GM18499 (cell line): ENCODE data around the gene EML6.
"Not testable (repeated sequence)": the region's sequence is repeated elsewhere in the genome, so short reads cannot be mapped to it uniquely, and the experiment has no call there.

ENCODE experiments used
- ATAC-seq: cut with Tn5 transposase; IDR thresholded peaks from one replicate; pipeline ENCODE4 v1.9.1; 2021; ENCODE audit warnings: moderate number of reproducible peaks; ENCODE audit not compliant: insufficient read depth, unreplicated experiment

The EML6 gene

DNA sequence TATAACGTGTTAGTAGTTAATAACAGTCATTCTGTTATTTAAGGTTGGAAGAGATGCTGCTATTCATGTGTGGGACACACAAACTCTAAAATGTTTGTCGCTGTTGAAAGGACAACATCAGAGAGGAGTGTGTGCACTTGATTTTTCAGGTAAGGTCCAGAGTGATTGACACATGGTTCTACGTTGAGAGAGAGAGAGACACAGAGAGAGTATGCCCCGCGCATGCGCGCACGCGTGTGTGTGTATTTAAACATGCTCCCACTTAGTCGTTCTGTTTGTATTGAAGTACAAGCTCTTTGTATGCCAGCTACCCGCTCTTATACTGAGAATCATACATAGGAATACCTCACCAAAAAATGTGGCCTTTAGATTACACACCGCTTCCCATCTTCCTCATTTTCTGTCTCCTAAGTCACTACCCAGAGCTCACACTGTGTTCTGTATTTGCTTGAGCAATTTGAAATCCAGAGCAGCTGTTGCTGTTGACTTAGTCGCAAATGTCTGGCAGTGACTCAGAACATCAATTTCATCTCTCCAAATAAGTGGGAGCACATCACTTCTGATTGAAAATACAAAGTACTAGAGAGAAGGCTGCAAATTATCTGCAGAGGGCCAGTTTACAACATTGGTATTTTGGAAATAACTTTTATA, 148.1 kb downstream of the EML6 start:
- ATAC-seq: no peak

DNA sequence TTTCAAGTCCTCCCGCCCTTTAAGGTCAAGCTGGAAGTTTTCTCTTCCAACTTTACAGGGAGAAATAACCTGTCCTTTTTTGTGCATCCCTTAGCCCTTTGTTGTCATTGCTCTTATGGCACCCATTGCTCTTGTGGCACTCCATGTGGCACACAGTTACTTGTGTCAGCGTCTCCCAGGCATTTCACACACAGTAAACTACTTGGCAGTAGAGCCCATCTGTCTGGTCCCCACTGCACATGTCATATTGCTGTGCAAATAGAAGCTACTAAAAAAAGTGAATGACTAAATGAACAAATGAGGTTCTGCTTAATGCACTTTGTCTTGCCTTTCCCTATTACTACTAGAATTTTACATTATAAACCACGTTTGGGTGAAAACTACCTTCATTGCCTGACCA, 149.3 kb downstream of the EML6 start:
- ATAC-seq: no peak

DNA sequence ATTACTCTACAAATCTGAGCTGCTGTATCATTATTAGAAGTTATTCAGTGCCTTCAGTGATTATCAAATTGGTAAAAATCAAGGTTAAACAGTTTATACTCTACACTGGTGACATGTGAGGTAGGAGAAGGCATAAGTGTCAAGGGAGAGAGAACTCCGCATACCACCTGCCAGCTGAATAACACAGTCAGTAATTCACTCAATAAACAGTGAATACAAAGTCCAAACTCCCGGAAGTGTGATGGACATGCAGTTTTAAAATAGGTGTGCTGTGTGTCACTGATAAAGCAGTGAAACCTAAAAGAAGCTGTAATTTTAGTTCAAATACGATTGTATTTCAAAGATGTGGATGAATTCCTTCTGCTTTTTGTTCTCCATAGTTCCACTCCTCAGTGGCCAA, 149.8 kb downstream of the EML6 start:
- ATAC-seq: not testable (repeated sequence)

DNA sequence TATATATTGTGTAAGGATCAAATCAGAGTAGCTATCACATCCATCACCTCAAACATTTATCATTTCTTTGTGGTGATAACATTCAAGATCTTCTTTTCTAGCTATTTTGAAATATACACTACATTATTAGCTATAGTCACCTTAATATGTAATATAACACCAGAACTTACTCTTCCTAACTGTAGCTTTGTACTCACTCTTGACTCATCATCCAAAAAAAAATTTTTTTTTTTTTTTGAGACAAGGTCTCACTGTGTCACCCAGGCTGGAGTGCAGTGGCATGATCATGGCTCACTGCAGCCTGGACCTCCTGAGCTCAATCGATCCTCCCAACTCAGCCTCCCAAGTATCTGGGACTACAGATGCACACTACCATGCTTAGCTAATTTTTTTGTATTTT, 153.3 kb downstream of the EML6 start:
- no peak for ATAC-seq

DNA sequence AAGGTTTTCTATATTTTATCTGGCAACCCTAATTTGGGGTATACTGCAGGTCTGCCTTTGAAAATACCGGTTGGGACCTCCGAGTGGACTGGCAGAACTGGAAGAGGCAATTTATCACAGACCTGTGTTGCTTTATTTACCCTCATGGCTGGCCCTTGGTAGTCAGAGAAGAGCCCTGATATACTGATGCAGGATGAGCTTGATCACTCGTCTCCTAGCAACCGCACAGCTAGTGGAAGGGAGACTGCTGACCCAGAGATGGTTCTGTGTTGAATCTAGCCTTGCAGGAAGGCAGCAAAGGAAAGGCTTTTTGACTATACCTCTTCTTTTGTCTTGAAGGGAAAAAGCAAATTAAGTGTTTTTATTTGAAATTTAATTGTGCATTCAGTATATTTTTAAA, 154.7 kb downstream of the EML6 start:
- ATAC-seq: no peak

DNA sequence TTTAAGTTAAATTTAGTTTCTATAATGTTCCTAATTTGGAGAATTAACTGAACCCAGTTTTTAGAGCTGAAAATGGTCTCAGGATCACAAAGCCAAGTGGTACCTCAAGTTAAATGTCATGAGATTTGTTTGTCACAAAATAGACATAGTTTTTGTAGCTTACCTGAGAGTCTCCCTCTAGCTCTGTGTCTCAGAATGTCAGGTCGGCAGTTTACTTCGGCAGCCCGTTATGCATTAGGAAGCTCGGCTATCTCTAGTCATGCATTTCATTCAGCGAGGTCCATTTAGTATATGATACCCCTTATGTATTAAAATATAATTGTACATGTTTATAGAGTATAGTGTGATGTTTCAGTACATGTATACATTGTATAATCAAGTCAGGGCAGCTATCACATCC, 155.6 kb downstream of the EML6 start:
- no peak for ATAC-seq

DNA sequence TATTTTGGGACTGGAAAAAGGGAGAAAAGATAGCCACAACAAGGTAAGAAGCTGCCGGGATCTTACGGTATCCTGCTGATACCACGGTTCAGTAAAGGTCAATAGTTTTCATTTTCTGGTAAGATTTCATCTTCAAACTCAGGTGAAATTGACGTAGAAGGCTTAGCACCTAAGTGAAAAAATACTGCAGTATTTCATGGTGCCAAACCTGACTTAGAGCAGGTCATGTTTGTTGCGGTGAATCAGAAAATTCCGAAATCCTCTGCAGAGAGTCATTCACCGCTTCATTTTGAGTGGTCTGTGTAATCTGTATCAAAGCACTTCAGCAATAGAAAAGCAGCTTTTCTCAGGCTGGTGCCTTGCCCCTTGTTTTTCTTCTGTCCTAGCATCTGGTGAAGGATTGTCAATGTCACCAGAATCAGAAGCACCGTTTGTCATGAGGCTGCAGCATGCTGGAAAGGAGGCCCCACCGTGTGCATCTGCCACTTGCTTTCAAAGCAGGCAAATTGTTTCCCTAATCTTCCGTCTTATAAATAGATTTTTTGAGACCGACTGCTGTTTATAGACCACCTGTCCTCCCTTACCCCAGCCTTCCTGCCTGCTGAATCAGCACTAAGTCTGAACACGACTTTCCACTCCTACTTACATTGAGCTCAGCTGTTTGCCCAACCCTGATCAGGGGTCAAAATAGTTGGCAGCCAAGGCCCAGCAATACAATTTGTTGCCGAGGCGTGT, 156.3 kb downstream of the EML6 start:
- ATAC-seq: no peak

DNA sequence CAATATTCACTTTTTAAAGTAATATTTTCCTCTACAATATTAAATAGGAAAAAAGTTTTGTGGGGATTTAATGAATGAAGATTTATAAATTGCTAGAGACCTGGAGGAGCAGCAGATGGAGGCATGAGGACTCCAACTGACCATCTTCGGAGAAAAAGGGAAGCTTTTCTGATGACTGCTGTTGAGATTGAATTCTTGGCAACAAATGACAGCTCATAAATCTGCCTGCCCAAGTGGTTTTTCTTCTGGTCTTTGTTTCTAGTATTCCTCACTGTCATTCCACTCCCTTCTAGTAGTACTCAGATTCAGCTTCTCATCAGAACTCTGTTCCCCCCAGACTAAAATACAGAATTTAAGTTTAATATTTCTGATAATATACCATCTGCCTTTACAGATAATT, 157.0 kb downstream of the EML6 start:
- no peak for ATAC-seq

DNA sequence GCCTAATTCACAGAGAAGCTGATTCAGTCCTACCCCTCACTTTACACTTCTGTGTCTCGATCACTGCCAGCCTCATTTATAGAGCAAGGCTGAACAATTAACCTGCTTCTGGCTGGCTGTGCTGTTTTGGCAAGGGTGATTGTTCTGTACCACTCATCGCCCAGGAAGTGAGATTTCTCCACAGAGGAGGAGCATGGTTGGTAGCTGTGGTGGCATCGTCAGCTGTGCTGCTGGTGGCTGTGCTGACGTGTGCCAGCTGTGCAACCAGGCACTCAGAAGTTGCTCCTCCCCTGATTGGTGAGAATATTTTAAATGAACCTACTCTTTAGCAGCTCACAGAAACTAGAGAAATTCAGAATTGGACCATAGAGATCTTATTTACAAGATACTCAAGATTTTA, 158.3 kb downstream of the EML6 start:
- no peak for ATAC-seq

DNA sequence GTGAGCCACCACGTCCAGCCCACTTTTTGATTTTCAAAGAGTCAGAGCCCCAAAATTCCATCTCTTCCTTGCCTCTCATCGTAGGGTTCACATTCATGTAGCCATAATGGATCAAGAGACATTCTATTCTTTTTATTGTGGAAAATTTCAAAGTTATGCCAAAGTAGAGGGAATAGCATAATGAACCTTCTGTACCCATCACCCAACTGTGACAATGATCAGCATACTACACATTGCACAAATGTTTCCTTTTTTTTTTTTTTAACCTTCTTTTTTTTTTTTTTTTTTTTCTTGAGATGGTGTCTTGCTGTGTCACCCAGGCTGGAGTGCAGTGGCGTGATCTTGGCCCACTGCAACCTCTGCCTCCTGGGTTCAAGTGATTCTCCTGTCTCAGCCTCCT, 162.4 kb downstream of the EML6 start:
- ATAC-seq: no peak

DNA sequence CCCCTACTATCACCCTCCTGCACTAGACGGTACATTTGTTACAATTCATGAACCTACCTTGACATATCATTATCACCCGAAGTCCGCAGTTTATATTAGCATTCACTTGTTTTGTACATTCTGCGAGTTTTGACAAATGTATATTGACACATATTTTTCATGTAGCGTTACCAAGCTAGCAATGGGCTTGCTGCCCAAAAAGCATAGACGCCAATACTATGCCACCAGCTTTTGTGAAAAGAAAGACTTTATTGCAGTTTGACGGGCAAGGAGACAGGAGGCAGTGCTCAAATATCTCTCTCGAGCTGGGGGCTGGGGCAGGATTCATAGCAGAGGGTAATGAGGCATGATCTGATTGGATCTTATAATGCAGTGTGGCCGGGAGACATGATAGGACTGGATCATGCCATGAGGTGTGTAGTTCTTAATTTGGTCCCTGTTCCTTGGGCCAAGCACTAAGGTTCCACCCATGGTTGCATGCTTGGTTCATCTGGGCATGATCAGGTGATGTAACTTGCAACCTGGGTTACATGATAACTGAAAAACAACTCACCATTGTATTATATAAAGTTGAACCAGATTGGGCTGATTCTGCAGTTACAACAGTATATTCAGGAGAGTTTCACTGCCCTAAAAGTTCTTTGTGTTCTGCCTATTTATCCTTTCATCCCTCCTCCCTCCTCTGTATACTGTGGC, 164.5 kb downstream of the EML6 start:
- no peak for ATAC-seq

DNA sequence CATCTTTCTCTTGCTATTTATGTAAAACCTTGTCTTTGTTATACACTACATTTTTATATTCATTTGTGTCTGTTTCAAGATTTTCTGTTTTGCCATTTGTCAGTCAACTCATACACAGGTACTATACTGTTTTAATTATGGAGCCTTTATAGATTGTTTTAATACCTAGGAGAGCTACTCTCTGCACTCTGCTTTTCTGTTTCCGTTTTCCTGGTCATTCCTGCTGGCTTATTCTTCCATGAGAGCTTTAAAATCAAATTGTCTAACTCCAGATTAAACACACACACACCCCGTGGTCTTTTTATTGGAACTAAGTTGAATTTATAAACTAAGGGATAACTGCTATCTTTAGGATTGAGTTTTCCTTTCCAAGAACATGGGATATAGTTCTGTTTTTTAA, 165.6 kb downstream of the EML6 start:
- ATAC-seq: no peak

DNA sequence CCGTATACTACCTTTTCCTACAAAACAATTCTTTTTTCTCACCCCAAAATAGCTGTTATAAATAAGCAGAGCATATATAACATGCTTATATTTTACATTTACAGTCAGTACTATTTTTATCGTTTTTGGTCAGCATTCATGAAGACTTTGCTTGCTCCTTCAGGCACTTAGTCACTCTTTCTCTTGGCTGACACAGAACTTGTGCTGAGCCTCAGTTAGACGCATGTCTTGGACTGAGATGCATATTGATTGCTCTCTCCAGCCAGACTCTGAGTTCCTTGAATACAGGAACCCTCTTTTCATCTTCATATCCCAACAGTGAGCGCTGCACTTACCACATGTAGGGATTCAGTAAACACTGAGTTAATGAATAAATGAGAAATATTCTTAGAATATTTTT, 168.4 kb downstream of the EML6 start:
- ATAC-seq: no peak

DNA sequence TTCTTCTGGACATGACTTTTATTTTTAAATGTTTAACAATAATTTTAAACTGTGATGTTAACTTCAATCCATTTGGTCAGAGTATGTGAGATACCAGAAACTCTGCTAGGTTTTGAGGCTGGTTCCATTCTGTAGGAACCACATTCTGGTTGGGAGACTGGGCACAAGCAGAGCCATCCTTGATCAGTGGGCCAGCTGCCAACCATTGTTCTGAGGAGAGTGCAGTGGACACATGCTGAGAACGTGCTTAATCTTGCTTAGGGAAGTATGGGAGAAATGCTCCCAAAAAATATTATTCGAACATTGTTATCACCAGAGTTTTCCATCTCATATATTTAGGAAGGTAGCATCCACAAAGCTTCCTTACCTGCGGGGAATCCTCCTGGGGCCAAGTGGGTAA, 171.0 kb downstream of the EML6 start:
- ATAC-seq: no peak

DNA sequence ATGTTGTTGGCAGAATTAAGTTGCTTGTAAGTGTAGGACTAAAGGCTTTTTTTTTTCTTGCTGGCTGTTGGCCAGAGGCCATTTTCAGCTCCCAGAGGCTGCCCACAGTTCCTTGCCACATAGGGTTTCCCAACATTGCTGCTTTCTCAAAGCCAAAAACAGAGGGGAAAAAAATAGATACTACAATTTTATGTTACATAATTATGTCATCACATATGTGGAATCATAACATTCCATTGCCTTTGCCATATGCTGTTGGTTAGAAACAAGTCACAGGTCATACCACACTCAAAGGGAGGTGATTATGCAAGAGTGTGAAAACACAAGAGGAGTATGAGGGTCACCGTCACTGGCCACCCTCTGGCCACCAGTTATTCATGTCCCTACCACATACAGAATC, 172.3 kb downstream of the EML6 start:
- ATAC-seq: no peak

DNA sequence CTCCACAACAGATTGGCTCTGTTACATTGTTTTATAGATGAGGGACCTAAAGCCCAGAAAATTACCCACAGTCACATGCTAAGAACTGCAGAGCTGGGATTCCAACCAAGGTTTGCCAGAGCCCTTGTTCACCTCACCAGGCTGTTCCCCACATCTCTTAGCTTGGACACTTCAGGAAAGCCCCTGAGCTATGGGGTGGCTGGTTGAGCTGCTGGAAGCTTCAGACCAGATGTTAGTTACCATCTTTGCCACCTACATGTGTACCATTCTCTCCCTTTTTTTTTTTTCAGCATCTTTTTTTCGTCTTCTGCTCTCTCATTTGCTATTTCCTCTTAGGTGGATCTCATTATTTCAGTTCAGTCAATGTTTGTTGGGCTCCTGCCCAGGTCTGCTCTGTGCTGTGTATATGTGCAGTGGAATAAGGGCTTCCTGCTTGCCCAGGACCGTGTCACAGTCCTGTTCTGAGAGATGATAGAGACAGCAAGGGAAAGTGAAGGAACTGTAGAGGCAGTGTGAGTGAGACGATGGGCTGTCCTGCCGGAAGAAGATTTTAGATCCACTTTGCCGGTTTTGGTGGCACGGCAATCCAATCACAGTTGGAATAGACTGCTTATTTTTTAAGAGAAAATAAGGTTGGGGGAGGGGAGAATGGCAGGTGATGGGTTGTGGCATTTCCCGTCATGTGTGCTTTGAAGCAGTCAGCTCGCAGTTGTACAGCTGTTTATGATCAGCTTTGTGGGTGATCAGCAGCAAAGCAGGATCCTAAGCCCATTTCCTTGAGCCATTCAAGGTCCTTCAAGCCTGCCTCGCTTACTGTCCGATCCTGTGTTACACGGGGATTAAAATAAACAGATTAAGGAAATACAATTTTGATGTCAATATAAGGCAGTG, 174.2 kb downstream of the EML6 start:
- no peak for ATAC-seq

DNA sequence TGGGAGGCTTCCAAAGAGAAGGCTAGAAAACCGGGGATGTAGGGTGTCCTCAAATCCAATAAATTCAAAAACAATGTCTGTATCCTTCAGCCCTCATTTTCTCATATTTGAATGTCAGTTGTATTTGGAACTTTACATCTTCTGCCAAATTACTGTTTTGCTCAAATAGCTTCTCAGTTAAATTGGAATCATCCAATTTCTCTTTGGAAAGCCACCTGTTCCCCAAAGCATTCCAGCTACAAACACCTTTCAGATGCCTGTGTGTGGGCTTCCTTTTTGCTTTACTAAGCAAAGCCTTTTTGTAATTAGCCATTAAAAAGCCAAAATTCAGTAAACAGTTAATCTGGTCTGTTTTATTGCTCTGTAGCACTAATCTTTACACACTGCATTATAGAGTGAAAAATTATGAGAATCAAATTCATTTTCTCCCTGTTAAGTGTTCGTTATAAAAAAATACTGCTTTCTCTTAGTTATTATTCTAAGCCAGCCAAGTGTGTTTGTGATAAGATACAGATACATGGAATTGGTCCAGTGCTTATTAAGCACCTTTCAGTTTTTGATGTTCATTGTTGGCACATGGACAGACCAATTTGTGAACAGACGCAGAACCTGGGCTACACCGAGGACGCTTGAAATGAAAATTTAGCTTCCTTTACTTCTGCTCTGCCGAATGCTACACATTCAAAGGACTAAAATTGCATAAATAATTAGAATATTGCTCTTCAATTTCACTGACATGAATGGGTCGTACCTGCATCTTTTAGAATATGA, 175.2 kb downstream of the EML6 start:
- ATAC-seq: no peak

DNA sequence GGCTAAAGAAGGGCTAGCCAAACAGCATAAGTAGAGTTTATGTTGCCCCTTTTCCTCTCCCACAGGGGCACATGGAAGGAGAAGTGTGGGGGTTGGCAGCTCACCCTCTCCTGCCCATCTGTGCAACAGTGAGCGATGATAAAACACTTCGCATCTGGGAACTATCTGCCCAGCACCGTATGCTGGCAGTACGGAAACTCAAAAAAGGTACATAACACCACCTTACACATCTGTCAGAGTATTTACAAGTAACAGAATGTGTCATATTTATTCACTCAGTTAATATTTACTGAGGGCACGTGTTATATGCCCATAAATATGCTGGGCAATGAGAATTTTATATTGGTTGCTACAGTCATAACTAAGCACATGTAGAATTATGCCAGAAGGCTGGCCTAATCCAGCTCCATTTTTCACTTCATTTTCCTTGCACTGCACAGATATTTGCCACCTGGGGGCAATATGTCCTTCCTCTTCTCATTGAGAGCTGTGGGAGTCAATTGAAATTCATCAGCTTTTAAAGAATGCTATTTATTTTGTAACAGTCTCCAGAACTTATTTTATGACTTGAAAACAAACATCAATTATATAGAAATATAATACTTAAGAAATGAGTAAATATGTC, 176.2 kb downstream of the EML6 start:
- no peak for ATAC-seq

DNA sequence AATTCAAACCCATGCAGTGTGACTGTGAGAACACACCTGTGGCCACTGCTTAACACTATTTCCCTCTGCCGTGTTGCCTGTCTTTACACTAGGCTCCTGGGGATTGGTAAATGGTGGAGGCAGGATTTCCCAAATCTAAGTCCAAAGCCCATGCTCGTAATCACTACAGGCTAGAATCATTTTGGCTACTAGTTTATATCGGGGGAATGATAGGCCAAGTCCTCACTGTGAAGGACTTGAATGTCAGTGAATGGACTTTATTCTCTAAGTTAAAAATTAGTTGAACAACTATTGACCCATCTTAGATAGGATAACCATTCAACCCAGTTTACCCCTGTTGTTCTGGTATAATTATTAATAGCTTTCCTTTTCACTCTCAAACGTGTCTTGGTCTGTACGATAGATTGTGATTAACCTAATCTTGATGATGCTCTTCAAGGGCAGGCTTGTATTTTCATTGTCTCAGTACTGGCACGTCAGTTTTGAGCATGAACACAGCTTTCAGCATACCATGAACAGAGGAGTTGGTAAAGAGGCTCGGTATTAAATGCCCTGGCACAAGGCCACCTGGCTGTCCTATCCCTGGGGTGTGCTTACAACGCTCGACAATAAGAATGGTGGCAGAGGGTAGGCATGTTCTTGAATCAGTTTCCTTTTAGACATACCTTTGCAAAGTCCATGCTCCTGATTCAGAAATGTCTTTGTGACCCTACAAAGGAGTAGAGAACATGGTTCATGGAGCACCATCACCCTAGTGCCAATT, 177.9 kb downstream of the EML6 start:
- ATAC-seq: no peak
